ENCODE results near the gene ITPR3.
A peak's percentile ranks its signal among the peaks of the same experiment; 100 is the strongest.

Gene ITPR3

DNA sequence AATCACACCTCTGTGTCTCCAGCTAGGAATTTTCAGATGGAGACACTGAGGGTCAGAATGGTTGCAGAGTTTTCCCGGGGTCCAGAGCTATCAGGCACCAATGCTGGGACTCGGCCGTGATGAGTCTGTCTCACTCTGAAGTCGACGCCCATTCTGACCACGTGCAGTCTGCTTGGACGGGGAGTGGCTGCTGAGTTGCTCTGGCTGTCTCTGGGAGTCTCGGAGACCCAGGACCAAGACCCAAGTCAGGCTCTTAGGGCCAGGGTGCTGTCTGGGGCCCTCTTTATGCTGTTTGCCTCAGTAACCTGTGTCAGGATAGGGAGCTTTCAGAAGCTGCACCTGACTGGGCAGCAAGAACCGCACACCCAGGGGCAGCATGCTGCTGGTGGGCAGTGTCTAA is 121.0 kb downstream of the ITPR3 start:
- no peak for DNase-seq

DNA sequence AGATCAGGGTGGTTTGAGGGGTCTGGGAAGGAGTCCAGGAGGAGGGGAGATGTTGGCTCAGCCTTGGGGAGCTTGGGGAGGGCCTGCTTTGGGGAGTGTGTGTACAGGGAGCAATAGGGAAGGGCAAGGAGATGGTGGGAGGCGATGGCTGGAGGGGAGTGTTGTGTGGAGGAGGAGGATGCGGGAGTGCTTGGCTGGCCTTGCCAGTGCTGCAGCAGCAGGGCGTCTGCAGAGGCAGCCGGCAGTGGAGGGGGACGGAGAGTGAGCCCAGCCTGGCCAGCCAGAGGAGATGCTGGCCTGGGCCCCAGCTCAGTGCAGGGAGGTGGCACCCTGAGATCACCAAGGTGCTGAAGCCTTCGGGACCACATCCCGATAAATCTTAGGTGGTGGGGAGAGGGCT is 121.7 kb downstream of the ITPR3 start:
- DNase-seq = peak; percentile 62

GRCh38 chr6:33744001-33744848 is 123.1 kb downstream of the ITPR3 start:
- peak; percentile 97 for DNase-seq

- DNase-seq = peak; percentile 76
Measured at GRCh38 chr6:33744895-33745546, 123.9 kb downstream of the ITPR3 start.

DNA sequence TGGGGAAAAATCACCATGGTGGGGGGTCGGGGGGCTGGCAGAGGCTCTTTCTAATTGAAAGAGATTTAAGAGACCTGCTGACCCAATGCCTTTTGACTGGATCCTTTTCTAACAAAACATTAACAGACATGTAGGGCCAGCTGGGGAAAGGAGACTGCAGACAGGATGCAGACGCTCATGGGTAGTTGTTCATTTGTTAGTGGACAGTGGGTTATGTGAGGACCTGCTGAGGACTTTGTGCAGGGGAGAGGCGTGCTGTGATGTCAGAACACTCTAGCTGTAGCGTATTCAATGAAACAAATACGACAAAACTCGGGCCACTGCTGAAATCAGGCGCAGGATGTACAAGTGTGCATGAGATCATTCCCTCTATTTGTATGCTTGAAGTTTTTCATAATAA is 124.4 kb downstream of the ITPR3 start:
- no peak for DNase-seq

All from DMS79 (cell line).